ENCODE results near the gene CSF2RB. TPM values are rescaled to one million over a fixed set of nuclear protein-coding genes. Genes with fewer than 3 reads are reported as not detected.

Gene CSF2RB
- total RNA-seq, 1 experiment from 2014 or later: not detected

GRCh38 chr22:36927671-36928070, 14.2 kb downstream of the CSF2RB start:
- H2AFZ ChIP-seq (ENCODE audit: low read length): no peak overlapping the region
- H3K79me1 ChIP-seq (ENCODE audit: insufficient read depth, low read depth, low read length, poor library complexity, severe bottlenecking): no peaks in the 10 kb centered on the region
- no peak overlapping the region for H2BK20ac ChIP-seq (ENCODE audit: low read depth, low read length, poor library complexity, severe bottlenecking)
- peak overlapping the region; percentile 13 for H4K91ac ChIP-seq (ENCODE audit: insufficient read length, low read depth, low read length)
- no peak overlapping the region for H2BK120ac ChIP-seq (ENCODE audit: low read depth, low read length, poor library complexity, severe bottlenecking)
- H3K9me3 ChIP-seq (ENCODE audit: control insufficient read depth, low read depth, low read length): no peaks in the 10 kb centered on the region
- H3K4me2 ChIP-seq (ENCODE audit: insufficient read depth, insufficient read length, low read length): no peak overlapping the region
- DNase-seq: no peak
- no CpG with 5 or more reads among the region's 3 CpGs for WGBS (ENCODE audit: extremely low coverage, insufficient read length, low lambda C conversion rate)
- no peak for TF ChIP-seq CTCF (conservative IDR thresholded peaks at IDR 0.05)
- H3K14ac ChIP-seq (ENCODE audit: insufficient read depth, low read length): no peak overlapping the region
- H3K27ac Mint-ChIP-seq: no peak overlapping the region; a peak in 3 of 7 replicates
- no peak overlapping the region for H3K9ac ChIP-seq (ENCODE audit: extremely low read depth, insufficient read length, low read length)
- no peaks in the 10 kb centered on the region for H3K4me1 ChIP-seq (ENCODE audit: insufficient read depth, low read length)
- peaks cover 48% of the 10 kb centered on the region for H3K27me3 Mint-ChIP-seq (ENCODE audit: low read depth)
- H3K4ac ChIP-seq (ENCODE audit: low read depth, low read length): no peak overlapping the region
- H3K56ac ChIP-seq (ENCODE audit: insufficient read length, low read depth, low read length): no peak overlapping the region
- H3K4me1 Mint-ChIP-seq: peaks cover 0 to 4% of the 10 kb centered on the region in 2 experiments; a peak in 1 of 4 replicates
- H3K4me3 Mint-ChIP-seq: no peak overlapping the region
- no peaks in the 10 kb centered on the region; the same call in 1 of the 2 replicates for H3K27me3 ChIP-seq (ENCODE audit: insufficient read depth, low read length)
- H4K5ac ChIP-seq (ENCODE audit: insufficient read length, low read depth, low read length): no peak overlapping the region
- H3K23ac ChIP-seq (ENCODE audit: insufficient read length, low read depth, low read length): no peak overlapping the region
- no peaks in the 10 kb centered on the region for H4K20me1 ChIP-seq (ENCODE audit: control insufficient read depth, insufficient read depth, insufficient read length)
- H3K36me3 Mint-ChIP-seq (ENCODE audit: insufficient read depth in 1 of 3, low read depth in 3 of 3): no peaks in the 10 kb centered on the region
- no peaks in the 10 kb centered on the region for H3K79me2 ChIP-seq (ENCODE audit: insufficient read depth, low read length)
- H2BK12ac ChIP-seq (ENCODE audit: insufficient read length, low read depth, low read length): no peak overlapping the region
- H3K27ac ChIP-seq (ENCODE audit: insufficient read length, low read depth, low read length): no peak overlapping the region
- no peak overlapping the region for H2BK5ac ChIP-seq (ENCODE audit: insufficient read length, low read length)
- H3K23me2 ChIP-seq (ENCODE audit: insufficient read length, low read depth, low read length, poor library complexity, severe bottlenecking): no peaks in the 10 kb centered on the region
- H3T11ph ChIP-seq (ENCODE audit: low read length): no peak overlapping the region
- H3K18ac ChIP-seq (ENCODE audit: insufficient read length, low read depth, low read length): no peak overlapping the region
- no peak overlapping the region for H2AK5ac ChIP-seq (ENCODE audit: insufficient read length, low read length)
- no peaks in the 10 kb centered on the region for H3K9me3 Mint-ChIP-seq
- no peak overlapping the region for H2BK15ac ChIP-seq (ENCODE audit: low read depth, low read length)
- H4K8ac ChIP-seq (replicated peaks; ENCODE audit: insufficient read length, low read depth, low read length): no peak overlapping the region
